Activated T-cell treated with anti-CD3 and anti-CD28 coated beads for 48 hours (primary cell): ENCODE data around the gene C2orf49.

ENCODE experiments used
- DNase-seq: peaks from one replicate; pipeline ENCODE4 v3.0.0-alpha.2; 2020; ENCODE audit warnings: low read depth

The C2orf49 gene

GRCh38 chr2:105362862-105363591 lies 25.7 kb downstream of the C2orf49 start:
- DNase-seq, result no peak

GRCh38 chr2:105364436-105365139 lies 27.2 kb downstream of the C2orf49 start:
- DNase-seq, result no peak

GRCh38 chr2:105365206-105365605 lies 27.9 kb downstream of the C2orf49 start:
- no peak for DNase-seq

GRCh38 chr2:105368759-105369408 lies 31.5 kb downstream of the C2orf49 start:
- DNase-seq, result no peak

GRCh38 chr2:105369777-105370690 lies 32.7 kb downstream of the C2orf49 start:
- peak; percentile 81 for DNase-seq

- DNase-seq, result no peak
Measured at GRCh38 chr2:105371156-105371555, 33.8 kb downstream of the C2orf49 start.

GRCh38 chr2:105371810-105372209 lies 34.5 kb downstream of the C2orf49 start:
- DNase-seq, result no peak

GRCh38 chr2:105373344-105373781 lies 36.0 kb downstream of the C2orf49 start:
- no peak for DNase-seq

- no peak for DNase-seq
Measured at GRCh38 chr2:105373895-105374401, 36.6 kb downstream of the C2orf49 start.

- DNase-seq, result no peak
Measured at GRCh38 chr2:105375001-105375561, 37.7 kb downstream of the C2orf49 start.

GRCh38 chr2:105376010-105376409 lies 38.7 kb downstream of the C2orf49 start:
- DNase-seq, result no peak

- no peak for DNase-seq
Measured at GRCh38 chr2:105376789-105377240, 39.5 kb downstream of the C2orf49 start.

GRCh38 chr2:105377871-105378270 lies 40.5 kb downstream of the C2orf49 start:
- no peak for DNase-seq

- DNase-seq, result no peak
Measured at GRCh38 chr2:105378276-105378840, 41.0 kb downstream of the C2orf49 start.

GRCh38 chr2:105378921-105379383 lies 41.6 kb downstream of the C2orf49 start:
- no peak for DNase-seq

GRCh38 chr2:105379741-105380186 lies 42.4 kb downstream of the C2orf49 start:
- DNase-seq, result no peak

- DNase-seq, result no peak
Measured at GRCh38 chr2:105380432-105381100, 43.2 kb downstream of the C2orf49 start.

- DNase-seq, result no peak
Measured at GRCh38 chr2:105381101-105381668, 43.8 kb downstream of the C2orf49 start.

- no peak for DNase-seq
Measured at GRCh38 chr2:105382177-105382576, 44.8 kb downstream of the C2orf49 start.
